HCT116 (cell line): Measurements from ENCODE around the gene SPCS3. TPM values are rescaled to one million over a fixed set of nuclear protein-coding genes. Genes with fewer than 3 reads are reported as not detected.

Experiments used
- ATAC-seq: fragments of 200-7000 bp; cut with Tn5 transposase; 2 replicates; pipeline ENCODE4 v1.9.1; 2020; ENCODE audit warnings: mild to moderate bottlenecking, moderate library complexity
- BruUV-seq: library from RNA; stranded (reverse); fragments of 400-500 nt; replicated peaks from 2 replicates; lab custom pipeline; 2021; lab: Mats Ljungman, UMichigan
- CTCF ChIA-PET: fragments of 300-600 bp; sonication (Branson Sonifier 250); formaldehyde crosslinking; loops from one replicate; lab custom pipeline; 2021; ENCODE audit warnings: antibody characterized with exemption; lab: Charles Lee
- POLR2A ChIA-PET: fragments of 300-600, 350-600 bp; sonication (Branson Sonifier 250); formaldehyde crosslinking; loops from one replicate; lab custom pipeline; 2021; ENCODE audit warnings: antibody characterized with exemption; lab: Charles Lee
- RAD21 ChIA-PET, 2 experiments: fragments of 300-600 bp; sonication (Branson Sonifier 250); formaldehyde crosslinking; loops; one replicate each; lab custom pipeline; 2023; ENCODE audit warnings: low total read pairs in 2 of 2; ENCODE audit not compliant: uncharacterized antibody in 2 of 2, unreplicated experiment in 2 of 2, low non-redundant PET in 1 of 2; lab: Charles Lee
- DNase-seq: peaks from one replicate; pipeline ENCODE4 v3.0.0-alpha.2; 2010; ENCODE audit warnings: low read depth, low spot score
- H2AFZ ChIP-seq: fragments of 200-600 bp; shearing (Covaris generic), sonication (generic); 2 replicates; pipeline ENCODE4 v1.6.1; 2017; ENCODE audit warnings: low read depth, mixed run types, mixed read lengths, antibody characterized with exemption, low read length; ENCODE audit not compliant: poor library complexity, severe bottlenecking
- H3K27ac ChIP-seq: 2 replicates; pipeline ENCODE4 v1.5.1; 2012; ENCODE audit warnings: low read depth, low read length
- H3K27me3 ChIP-seq: fragments of 200-600 bp; sonication (generic); 2 replicates; pipeline ENCODE4 v1.6.1; 2016; ENCODE audit warnings: mixed run types, low read length, mixed read lengths; ENCODE audit not compliant: insufficient read depth
- H3K36me3 ChIP-seq, 2 experiments: fragments of 200-500 bp in 1 of 2; fragments of 200-600 bp in 1 of 2; sonication (Bioruptor generic) in 1 of 2; sonication (generic) in 1 of 2; 2 replicates each; pipeline versions ENCODE4 v1.5.1 to v1.6.1; 2014 to 2016; ENCODE audit warnings: low read length in 2 of 2, inconsistent platforms in 1 of 2, mixed read lengths in 1 of 2, mixed run types in 1 of 2; ENCODE audit not compliant: insufficient read depth in 2 of 2, control insufficient read depth in 1 of 2
- H3K4me1 ChIP-seq, 2 experiments: fragments of 200-600 bp in 1 of 2; sonication (generic) in 1 of 2; 2 replicates each; pipeline versions ENCODE4 v1.5.1 to v1.6.1; 2012 to 2017; ENCODE audit warnings: low read length in 2 of 2, inconsistent platforms in 1 of 2, mild to moderate bottlenecking in 1 of 2, mixed read lengths in 1 of 2, mixed run types in 1 of 2, moderate library complexity in 1 of 2; ENCODE audit not compliant: insufficient read depth in 2 of 2, control insufficient read depth in 1 of 2
- H3K4me2 ChIP-seq: fragments of 200-600 bp; sonication (generic); 2 replicates; pipeline ENCODE4 v1.6.1; 2017; ENCODE audit warnings: mixed run types, low read length, mixed read lengths
- H3K4me3 ChIP-seq, 2 experiments: fragments of 200-600 bp in 1 of 2; sonication (generic) in 1 of 2; replicated peaks in 1 of 2; 2 replicates each; pipeline ENCODE4 v1.5.1; 2011 to 2016; ENCODE audit warnings: low read length in 2 of 2, control low read depth in 1 of 2, low read depth in 1 of 2, mild to moderate bottlenecking in 1 of 2, mixed read lengths in 1 of 2, mixed run types in 1 of 2
- H3K79me2 ChIP-seq: fragments of 200-600 bp; sonication (generic); 2 replicates; pipeline ENCODE4 v1.6.1; 2017; ENCODE audit warnings: mild to moderate bottlenecking, mixed run types, low read length, moderate library complexity, mixed read lengths; ENCODE audit not compliant: insufficient read depth
- H3K9ac ChIP-seq: fragments of 200-600 bp; sonication (generic); 2 replicates; pipeline ENCODE4 v1.6.1; 2016; ENCODE audit warnings: low read length, mixed read lengths
- H3K9me2 ChIP-seq: fragments of 200-600 bp; sonication (generic), shearing (Covaris generic); 2 replicates; pipeline ENCODE4 v1.6.1; 2017; ENCODE audit warnings: mixed run types, mild to moderate bottlenecking, moderate library complexity; ENCODE audit not compliant: insufficient read depth
- H3K9me3 ChIP-seq, 2 experiments: fragments of 200-500 bp in 1 of 2; fragments of 200-600 bp in 1 of 2; sonication (Bioruptor generic) in 1 of 2; sonication (generic) in 1 of 2; 2 replicates each; pipeline ENCODE4 v1.6.1; 2014 to 2017; ENCODE audit warnings: low read length in 2 of 2, mixed read lengths in 2 of 2, inconsistent platforms in 1 of 2, low read depth in 1 of 2, mild to moderate bottlenecking in 1 of 2, mixed run types in 1 of 2, moderate library complexity in 1 of 2; ENCODE audit not compliant: control insufficient read depth in 1 of 2, insufficient read depth in 1 of 2
- H4K20me1 ChIP-seq: fragments of 200-600 bp; sonication (generic), shearing (Covaris generic); 2 replicates; pipeline ENCODE4 v1.6.1; 2017; ENCODE audit warnings: mixed run types, mild to moderate bottlenecking, moderate library complexity; ENCODE audit not compliant: insufficient read depth
- CEBPB ChIP-seq: IDR thresholded peaks from 2 replicates; pipeline ENCODE4 v1.6.1; 2012; ENCODE audit warnings: low read depth
- CTCF ChIP-seq, 3 experiments: fragments of 200-600 bp in 1 of 3; sonication (generic) in 1 of 3; IDR thresholded peaks in 2 of 3; conservative IDR thresholded peaks in 1 of 3; 2 replicates each; pipeline ENCODE4 v1.5.1; 2012 to 2017; ENCODE audit warnings: low read depth in 2 of 3, low read length in 2 of 3, antibody characterized with exemption in 1 of 3, borderline replicate concordance in 1 of 3, control low read depth in 1 of 3, mild to moderate bottlenecking in 1 of 3, mixed read lengths in 1 of 3, mixed run types in 1 of 3, moderate library complexity in 1 of 3; ENCODE audit not compliant: insufficient read depth in 1 of 3
- JUND ChIP-seq: IDR thresholded peaks from 2 replicates; pipeline ENCODE4 v1.6.1; 2012
- RAD21 ChIP-seq: IDR thresholded peaks from 2 replicates; pipeline ENCODE4 v1.6.1; 2012; ENCODE audit warnings: low read depth, mild to moderate bottlenecking
- TCF7L2 ChIP-seq: IDR thresholded peaks from 2 replicates; pipeline ENCODE4 v1.7.0; 2011; ENCODE audit warnings: borderline replicate concordance, inconsistent platforms; ENCODE audit not compliant: insufficient read depth, insufficient read length; ENCODE audit errors: extremely low read depth
- intact Hi-C: fragments of 100-400 bp; cut with micrococcal nuclease; formaldehyde crosslinking; loops from 2 replicates; pipeline ENCODE4 v1.10.0; 2022
- total RNA-seq: library from RNA; stranded (reverse); gene quantifications from one replicate; pipeline ENCODE4 v1.2.1, GENCODE V29; 2021; ENCODE audit not compliant: unreplicated experiment

SPCS3 gene
- total RNA-seq, 1 experiment from 2014 or later, result 135 TPM

- ATAC-seq (peak; percentile 57; the same call in 1 of the 2 replicates), DNase-seq (no peak)
- no peak for TF ChIP-seq TCF7L2
- TF ChIP-seq CEBPB, result no peak
- TF ChIP-seq RAD21, result peak; percentile 76
- no peak for TF ChIP-seq JUND
- TF ChIP-seq CTCF (IDR thresholded peaks at IDR 0.05 in 2 of 3, conservative IDR thresholded peaks at IDR 0.05 in 1 of 3; ENCODE audit: borderline replicate concordance in 1 of 3, insufficient read depth in 1 of 3, low read depth in 2 of 3, low read length in 2 of 3), result peak; percentile 44 to 71 (median 66)
- Histone ChIP-seq H3K27ac (no peak overlapping the region), H4K20me1 (no peaks in the 10 kb centered on the region), H3K9me3 (peaks cover 0 to 6% of the 10 kb centered on the region in 2 experiments; a peak in 2 of 4 replicates), H3K4me3 (no peak overlapping the region), H3K79me2 (no peaks in the 10 kb centered on the region), H3K36me3 (no peaks in the 10 kb centered on the region), H2AFZ (no peak overlapping the region), H3K4me1 (no peaks in the 10 kb centered on the region), H3K9me2 (no peaks in the 10 kb centered on the region), H3K27me3 (no peaks in the 10 kb centered on the region), H3K4me2 (no peak overlapping the region), H3K9ac (no peak overlapping the region)
- BruUV-seq, result no TSS peak
- RAD21 ChIA-PET, result interaction anchor here (0.6 to 1.2 kb wide), 3 partner anchors 191 to 442 kb away, joined by 3 to 4 read pairs (median 3); no protein-coding TSS in a partner anchor
- intact Hi-C loops, result loop anchor here (1.0 to 2.0 kb wide), 4 partner anchors 191 to 781 kb away; no protein-coding TSS in a partner anchor
- CTCF ChIA-PET, result interaction anchor here (0.5 to 3.5 kb wide), 9 partner anchors 16 to 624 kb away, joined by 3 to 34 read pairs (median 4); no protein-coding TSS in a partner anchor
- POLR2A ChIA-PET, result no interaction called here
Measured at GRCh38 chr4:176340871-176341685, 21.3 kb downstream of the SPCS3 start.
